Panc1 (cell line): Measurements from ENCODE around the gene NRP1. TPM values are rescaled to one million over a fixed set of nuclear protein-coding genes. Genes with fewer than 3 reads are reported as not detected.

ENCODE experiments used
- ATAC-seq: fragments of 200-7000 bp; cut with Tn5 transposase; 2 replicates; pipeline ENCODE4 v1.9.1; 2020; ENCODE audit warnings: mild to moderate bottlenecking, moderate library complexity
- BruUV-seq: library from RNA; stranded (reverse); fragments of 400-500 nt; replicated peaks from 2 replicates; lab custom pipeline; 2021; lab: Mats Ljungman, UMichigan
- CTCF ChIA-PET: fragments of 300-600 bp; sonication (Branson Sonifier 250); formaldehyde crosslinking; loops from one replicate; lab custom pipeline; 2022; ENCODE audit warnings: antibody characterized with exemption; lab: Charles Lee
- POLR2A ChIA-PET: fragments of 300-600 bp; sonication (Branson Sonifier 250); formaldehyde crosslinking; loops from one replicate; lab custom pipeline; 2022; ENCODE audit warnings: antibody characterized with exemption; lab: Charles Lee
- DNase-seq: peaks from one replicate; pipeline ENCODE4 v3.0.0-alpha.2; 2010; ENCODE audit warnings: low read depth, low spot score
- H3K27ac ChIP-seq: 2 replicates; pipeline ENCODE4 v1.5.1; 2011; ENCODE audit warnings: mild to moderate bottlenecking, low read length, inconsistent platforms
- H3K27me3 ChIP-seq: fragments of 200-500 bp; sonication (Bioruptor generic); 2 replicates; pipeline ENCODE4 v1.6.0; 2014; ENCODE audit warnings: low read length, inconsistent platforms; ENCODE audit not compliant: control insufficient read depth, insufficient read depth
- H3K36me3 ChIP-seq: fragments of 200-500 bp; sonication (Bioruptor generic); 2 replicates; pipeline ENCODE4 v1.5.1; 2014; ENCODE audit warnings: inconsistent platforms, mild to moderate bottlenecking, low read length, moderate library complexity; ENCODE audit not compliant: control insufficient read depth, insufficient read depth
- H3K4me1 ChIP-seq: 2 replicates; pipeline ENCODE4 v1.5.1; 2011; ENCODE audit warnings: inconsistent platforms, mild to moderate bottlenecking, low read length, moderate library complexity; ENCODE audit not compliant: control insufficient read depth, insufficient read depth
- H3K4me3 ChIP-seq, 2 experiments: 2 replicates each; pipeline ENCODE4 v1.5.1; 2011 to 2012; ENCODE audit warnings: low read depth in 2 of 2, low read length in 2 of 2, mild to moderate bottlenecking in 2 of 2, inconsistent platforms in 1 of 2, moderate library complexity in 1 of 2
- H3K9me3 ChIP-seq: fragments of 200-500 bp; sonication (Bioruptor generic); 2 replicates; pipeline ENCODE4 v1.5.1; 2014; ENCODE audit warnings: low read depth, mild to moderate bottlenecking, inconsistent platforms, low read length, moderate library complexity; ENCODE audit not compliant: control insufficient read depth, insufficient read depth
- CTCF ChIP-seq: fragments of 450-650 bp; IDR thresholded peaks from 2 replicates; pipeline ENCODE4 v1.5.1; 2017; ENCODE audit warnings: mild to moderate bottlenecking
- POLR2AphosphoS5 ChIP-seq: IDR thresholded peaks from 2 replicates; pipeline ENCODE4 v1.6.1; 2012; ENCODE audit warnings: mild to moderate bottlenecking, low read depth, low read length, moderate library complexity
- REST ChIP-seq, 2 experiments: IDR thresholded peaks; 2 replicates each; pipeline ENCODE4 v1.6.1; 2011 to 2012; ENCODE audit warnings: low read depth in 2 of 2, control low read depth in 1 of 2, low read length in 1 of 2, mild to moderate bottlenecking in 1 of 2, moderate library complexity in 1 of 2; ENCODE audit not compliant: insufficient read depth in 1 of 2
- SIN3A ChIP-seq: IDR thresholded peaks from 2 replicates; pipeline ENCODE4 v1.6.1; 2012; ENCODE audit warnings: low read depth, mild to moderate bottlenecking, low read length, moderate library complexity, borderline replicate concordance; ENCODE audit not compliant: insufficient read depth
- TCF7L2 ChIP-seq: IDR thresholded peaks from 2 replicates; pipeline ENCODE4 v1.6.1; 2011; ENCODE audit warnings: mild to moderate bottlenecking, low read depth, low read length, inconsistent platforms
- in situ Hi-C: cut with HindIII; loops from 2 replicates; pipeline ENCODE4 v1.10.0; 2016; ENCODE audit warnings: low sequenced_read_pairs, low pct_unique_long_range_greater_than_20kb
- intact Hi-C: fragments of 100-400 bp; cut with micrococcal nuclease; formaldehyde crosslinking; loops from one replicate; pipeline ENCODE4 v1.10.0; 2022; ENCODE audit not compliant: unreplicated experiment
- total RNA-seq: library from RNA; stranded (reverse); gene quantifications from one replicate; pipeline ENCODE4 v1.2.1, GENCODE V29; 2021; ENCODE audit not compliant: unreplicated experiment

Gene NRP1
- total RNA-seq, 1 experiment from 2014 or later, result 93.4 TPM

GRCh38 chr10:33272635-33273034 lies 61.8 kb downstream of the NRP1 start:
- POLR2A ChIA-PET, result interaction anchor here (0.6 to 1.8 kb wide), 3 partner anchors 15 to 297 kb away, joined by 4 to 9 read pairs (median 8); no protein-coding TSS in a partner anchor
- no peaks in the 10 kb centered on the region for H3K9me3 ChIP-seq
- CTCF ChIA-PET, result interaction anchor here (1.0 kb wide), 1 partner anchor 11 kb away, joined by 3 read pairs; no protein-coding TSS in a partner anchor
- H3K27ac ChIP-seq, result peak overlapping the region; percentile 100
- intact Hi-C loops, result loop anchor here (2.0 kb wide), 1 partner anchor 60 kb away; no protein-coding TSS in a partner anchor
- TF ChIP-seq SIN3A, result no peak
- ATAC-seq (peak; percentile 36; the same call in 1 of the 2 replicates), DNase-seq (no peak)
- H3K4me3 ChIP-seq, result peak overlapping the region in 1 of 2 experiments; percentile 26; a peak in 2 of 4 replicates
- H3K36me3 ChIP-seq, result peaks cover 2% of the 10 kb centered on the region; the same call in 1 of the 2 replicates
- in situ Hi-C loops, result no loop called here
- no peaks in the 10 kb centered on the region for H3K27me3 ChIP-seq
- BruUV-seq, result no TSS peak
- H3K4me1 ChIP-seq, result peaks cover 62% of the 10 kb centered on the region

- intact Hi-C loops, result loop anchor here (2.0 kb wide), 1 partner anchor 61 kb away; no protein-coding TSS in a partner anchor
- peak overlapping the region in 1 of 2 experiments; percentile 26; a peak in 2 of 4 replicates for H3K4me3 ChIP-seq
- in situ Hi-C loops, result no loop called here
- CTCF ChIA-PET, result no interaction called here
- no peaks in the 10 kb centered on the region for H3K27me3 ChIP-seq
- TF ChIP-seq REST (IDR thresholded peaks at IDR 0.05; ENCODE audit: insufficient read depth in 1 of 2, low read depth in 2 of 2, low read length in 1 of 2) (no peak), POLR2AphosphoS5 (no peak), TCF7L2 (no peak), CTCF (no peak), SIN3A (no peak)
- H3K36me3 ChIP-seq, result peaks cover 2% of the 10 kb centered on the region; the same call in 1 of the 2 replicates
- POLR2A ChIA-PET, result interaction anchor here (0.7 to 1.8 kb wide), 2 partner anchors 15 to 17 kb away, joined by 4 to 9 read pairs; no protein-coding TSS in a partner anchor
- peaks cover 56% of the 10 kb centered on the region for H3K4me1 ChIP-seq
- no peaks in the 10 kb centered on the region for H3K9me3 ChIP-seq
- no peak for DNase-seq
- no TSS peak for BruUV-seq
- ATAC-seq, result no peak
- H3K27ac ChIP-seq, result peak overlapping the region; percentile 100
Measured at GRCh38 chr10:33271969-33272583, 62.4 kb downstream of the NRP1 start.
